CD14-positive monocyte (primary cell): ENCODE results near the gene ATP2C1. TPM values are rescaled to one million over a fixed set of nuclear protein-coding genes. Genes with fewer than 3 reads are reported as not detected.

Experiments
- DNase-seq, 3 donors: peaks; one replicate each; pipeline ENCODE4 v3.0.0-alpha.2; 2011 to 2022
- H2AFZ ChIP-seq: 2 replicates; pipeline ENCODE4 v1.6.0; 2012; ENCODE audit warnings: mild to moderate bottlenecking, low read depth, low read length, inconsistent platforms; ENCODE audit not compliant: insufficient read depth, poor library complexity, severe bottlenecking
- H3K27ac ChIP-seq, 2 donors: 1 replicate in 1 of 2; 2 replicates in 1 of 2; pipeline ENCODE4 v1.5.1; 2012 to 2013; ENCODE audit warnings: low read length in 2 of 2, control low read depth in 1 of 2, inconsistent platforms in 1 of 2, low read depth in 1 of 2, mild to moderate bottlenecking in 1 of 2
- H3K27me3 ChIP-seq, 2 donors: one replicate each; pipeline versions ENCODE4 v1.6.0 to v1.6.1; 2011 to 2013; ENCODE audit warnings: low read length in 2 of 2; ENCODE audit not compliant: control insufficient read depth in 2 of 2, insufficient read depth in 2 of 2
- H3K36me3 ChIP-seq, 2 donors: replicated peaks in 1 of 2; 1 replicate in 1 of 2; 2 replicates in 1 of 2; pipeline versions ENCODE4 v1.5.1 to v1.6.1; 2012 to 2013; ENCODE audit warnings: low read length in 2 of 2, control low read depth in 1 of 2, inconsistent platforms in 1 of 2, mild to moderate bottlenecking in 1 of 2; ENCODE audit not compliant: insufficient read depth in 2 of 2, control insufficient read depth in 1 of 2
- H3K4me1 ChIP-seq, 2 donors: 1 replicate in 1 of 2; 2 replicates in 1 of 2; pipeline versions ENCODE4 v1.5.1 to v1.6.1; 2012 to 2013; ENCODE audit warnings: low read length in 2 of 2, control low read depth in 1 of 2, inconsistent platforms in 1 of 2, mild to moderate bottlenecking in 1 of 2, moderate library complexity in 1 of 2; ENCODE audit not compliant: insufficient read depth in 2 of 2, control insufficient read depth in 1 of 2
- H3K4me2 ChIP-seq: replicated peaks from 2 replicates; pipeline ENCODE3; 2012; ENCODE audit warnings: low read length, moderate library complexity, mild to moderate bottlenecking; ENCODE audit not compliant: poor library complexity, severe bottlenecking; ENCODE audit errors: extremely low read depth
- H3K4me3 ChIP-seq, 3 experiments: fragments of 200-600 bp in 1 of 3; sonication (generic) in 1 of 3; replicated peaks in 1 of 3; 1 replicate in 2 of 3; 2 replicates in 1 of 3; pipeline ENCODE4 v1.5.1; 2011 to 2013; ENCODE audit warnings: low read length in 3 of 3, mild to moderate bottlenecking in 3 of 3, control low read depth in 2 of 3, low read depth in 2 of 3, inconsistent platforms in 1 of 3, moderate library complexity in 1 of 3
- H3K79me2 ChIP-seq: 2 replicates; pipeline ENCODE4 v1.6.0; 2012; ENCODE audit warnings: mild to moderate bottlenecking, control low read depth, inconsistent platforms, low read length, moderate library complexity; ENCODE audit not compliant: insufficient read depth
- H3K9ac ChIP-seq: 2 replicates; pipeline ENCODE4 v1.6.0; 2017; ENCODE audit warnings: low read length, mild to moderate bottlenecking; ENCODE audit not compliant: insufficient read depth, poor library complexity, severe bottlenecking
- H3K9me3 ChIP-seq, 2 donors: replicated peaks in 1 of 2; 1 replicate in 1 of 2; 2 replicates in 1 of 2; pipeline versions ENCODE4 v1.5.1 to v1.6.1; 2012 to 2013; ENCODE audit warnings: low read length in 2 of 2, control low read depth in 1 of 2; ENCODE audit not compliant: control insufficient read depth in 1 of 2, insufficient read depth in 1 of 2
- H4K20me1 ChIP-seq: 2 replicates; pipeline ENCODE4 v1.6.0; 2012; ENCODE audit warnings: mild to moderate bottlenecking, low read length, control low read depth, moderate library complexity; ENCODE audit not compliant: insufficient read depth
- H3K27ac Mint-ChIP-seq, 7 donors: one replicate each; pipeline ENCODE4 v1.8.0; 2020; ENCODE audit warnings: mild to moderate bottlenecking in 7 of 7, mixed read lengths in 7 of 7, moderate library complexity in 6 of 7, inconsistent platforms in 2 of 7
- H3K27me3 Mint-ChIP-seq, 3 donors: one replicate each; pipeline ENCODE4 v1.8.0; 2021 to 2022; ENCODE audit warnings: low read depth in 3 of 3, mild to moderate bottlenecking in 3 of 3, mixed read lengths in 3 of 3, moderate library complexity in 3 of 3, inconsistent platforms in 1 of 3
- H3K36me3 Mint-ChIP-seq, 2 donors: one replicate each; pipeline ENCODE4 v1.8.0; 2020; ENCODE audit warnings: mixed read lengths in 2 of 2, inconsistent platforms in 1 of 2, mild to moderate bottlenecking in 1 of 2
- H3K4me1 Mint-ChIP-seq: one replicate; pipeline ENCODE4 v1.8.0; 2020; ENCODE audit warnings: mild to moderate bottlenecking, mixed read lengths
- H3K4me3 Mint-ChIP-seq, 2 donors: one replicate each; pipeline ENCODE4 v1.8.0; 2020; ENCODE audit warnings: mild to moderate bottlenecking in 2 of 2, mixed read lengths in 2 of 2, moderate library complexity in 1 of 2
- H3K9me3 Mint-ChIP-seq, 7 donors: one replicate each; pipeline ENCODE4 v1.8.0; 2020 to 2022; ENCODE audit warnings: mixed read lengths in 7 of 7, mild to moderate bottlenecking in 6 of 7, moderate library complexity in 6 of 7, inconsistent platforms in 2 of 7
- CTCF ChIP-seq: fragments of 200-600 bp; IDR thresholded peaks from one replicate; pipeline ENCODE4 v1.8.0; 2022; ENCODE audit warnings: antibody characterized with exemption, mild to moderate bottlenecking
- WGBS: methylation state at CpG from one replicate; pipeline ENCODE4 v1.1.5; 2013; ENCODE audit warnings: missing lambda C conversion rate; ENCODE audit not compliant: insufficient coverage; 5-methylcytosine and 5-hydroxymethylcytosine counted together
- intact Hi-C, 2 donors: fragments of 100-400 bp; cut with micrococcal nuclease; formaldehyde crosslinking; loops; one replicate each; pipeline versions ENCODE4 v1.15.0 to v1.15.1; 2023
- polyA plus RNA-seq, 3 donors: library from polyadenylated mRNA; depleted of rRNA in 1 of 3; unstranded in 2 of 3; stranded (reverse) in 1 of 3; fragments of 300-500 nt in 2 of 3; fragments of >200 nt in 1 of 3; fragmentation: Illumina TruSeq in 2 of 3; gene quantifications; 1 replicate in 2 of 3; 2 replicates in 1 of 3; pipeline ENCODE4 v1.2.3, GENCODE V29; 2012 to 2021

The ATP2C1 gene
- polyA plus RNA-seq, 3 donors = 11.7 to 22.0 (median 12.2) TPM

GRCh38 chr3:130916507-130917167 lies 22.8 kb downstream of the ATP2C1 start:
- H3K9me3 ChIP-seq = peaks cover 6 to 11% of the 10 kb centered on the region in 2 donors
- H3K27ac ChIP-seq = no peak overlapping the region
- peaks cover 15% of the 10 kb centered on the region for H3K4me1 Mint-ChIP-seq
- H3K27me3 ChIP-seq = no peaks in the 10 kb centered on the region
- H3K4me3 ChIP-seq = no peak overlapping the region
- no peaks in the 10 kb centered on the region for H3K4me1 ChIP-seq
- peaks cover 0 to 7% of the 10 kb centered on the region in 2 donors for H3K36me3 ChIP-seq
- peaks cover 50% of the 10 kb centered on the region for H3K79me2 ChIP-seq
- intact Hi-C loops = no loop called here
- no peak overlapping the region for H3K9ac ChIP-seq
- no CpG with 5 or more reads among the region's 4 CpGs for WGBS
- H3K9me3 Mint-ChIP-seq = peaks cover 3 to 27% (median 13%) of the 10 kb centered on the region in 7 donors
- no peak for TF ChIP-seq CTCF
- no peak overlapping the region for H2AFZ ChIP-seq
- H3K27me3 Mint-ChIP-seq = peaks cover 0 to 3% (median 0%) of the 10 kb centered on the region in 3 donors
- peak overlapping the region in 1 of 7 donors; percentile 20 for H3K27ac Mint-ChIP-seq
- no peak for DNase-seq
- H3K36me3 Mint-ChIP-seq = peaks cover 8 to 16% of the 10 kb centered on the region in 2 donors
- H3K4me3 Mint-ChIP-seq = no peak overlapping the region
- no peaks in the 10 kb centered on the region for H4K20me1 ChIP-seq
- H3K4me2 ChIP-seq = no peak overlapping the region

GRCh38 chr3:130918328-130918727 lies 24.4 kb downstream of the ATP2C1 start:
- H4K20me1 ChIP-seq = no peaks in the 10 kb centered on the region
- no peak overlapping the region for H2AFZ ChIP-seq
- H3K27me3 Mint-ChIP-seq = peaks cover 0 to 3% (median 0%) of the 10 kb centered on the region in 3 donors
- no peaks in the 10 kb centered on the region for H3K27me3 ChIP-seq
- H3K27ac Mint-ChIP-seq = peak overlapping the region in 1 of 7 donors; percentile 72
- peaks cover 12 to 14% of the 10 kb centered on the region in 2 donors for H3K9me3 ChIP-seq
- TF ChIP-seq CTCF = no peak
- WGBS = 95% methylated on average over 6 of the region's 7 CpGs
- no peak overlapping the region for H3K27ac ChIP-seq
- DNase-seq = no peak
- peaks cover 15% of the 10 kb centered on the region for H3K4me1 Mint-ChIP-seq
- H3K36me3 ChIP-seq = peaks cover 0 to 7% of the 10 kb centered on the region in 2 donors
- H3K79me2 ChIP-seq = peaks cover 67% of the 10 kb centered on the region
- no peaks in the 10 kb centered on the region for H3K4me1 ChIP-seq
- no peak overlapping the region for H3K9ac ChIP-seq
- no peak overlapping the region for H3K4me2 ChIP-seq
- H3K4me3 Mint-ChIP-seq = no peak overlapping the region
- H3K9me3 Mint-ChIP-seq = peaks cover 9 to 31% (median 16%) of the 10 kb centered on the region in 7 donors
- intact Hi-C loops = no loop called here
- H3K36me3 Mint-ChIP-seq = peaks cover 8 to 19% of the 10 kb centered on the region in 2 donors
- no peak overlapping the region for H3K4me3 ChIP-seq
